T-helper 2 cell treated with Interferon-gamma antibody and Interleukin-4, amounts not matched to agents 5 μg/mL and 100 μg/mL, for 36 hours (primary cell): ENCODE data around the gene WNT3A.

Experiments
- DNase-seq: peaks from one replicate; pipeline ENCODE4 v3.0.0; 2021; ENCODE audit warnings: low spot score
- H3K27ac Mint-ChIP-seq: one replicate; pipeline ENCODE4 v1.8.0; 2021; ENCODE audit warnings: mild to moderate bottlenecking, mixed read lengths
- H3K27me3 Mint-ChIP-seq: one replicate; pipeline ENCODE4 v1.8.0; 2021; ENCODE audit warnings: low read depth, mixed read lengths
- H3K36me3 Mint-ChIP-seq: one replicate; pipeline ENCODE4 v1.8.0; 2021; ENCODE audit warnings: low read depth, mixed read lengths
- H3K4me1 Mint-ChIP-seq: one replicate; pipeline ENCODE4 v1.8.0; 2021; ENCODE audit warnings: low read depth, mixed read lengths
- H3K4me3 Mint-ChIP-seq: one replicate; pipeline ENCODE4 v1.8.0; 2022; ENCODE audit warnings: mild to moderate bottlenecking, moderate library complexity, mixed read lengths
- H3K9me3 Mint-ChIP-seq: one replicate; pipeline ENCODE4 v1.8.0; 2021; ENCODE audit warnings: mixed read lengths

Gene WNT3A

GRCh38 chr1:228108055-228108690 is 101.4 kb downstream of the WNT3A start:
- H3K36me3 Mint-ChIP-seq = peaks cover 8% of the 10 kb centered on the region
- peak overlapping the region; percentile 92 for H3K4me3 Mint-ChIP-seq
- no peaks in the 10 kb centered on the region for H3K9me3 Mint-ChIP-seq
- H3K4me1 Mint-ChIP-seq = peaks cover 29% of the 10 kb centered on the region
- DNase-seq = no peak
- H3K27me3 Mint-ChIP-seq = no peaks in the 10 kb centered on the region
- peak overlapping the region; percentile 95 for H3K27ac Mint-ChIP-seq

- Mint-ChIP-seq H3K4me3 (peak overlapping the region; percentile 92), H3K9me3 (no peaks in the 10 kb centered on the region)
Observed at GRCh38 chr1:228108742-228109072, 101.9 kb downstream of the WNT3A start.

GRCh38 chr1:228109073-228109961 is 102.5 kb downstream of the WNT3A start, which contains the start of gene MRPL55:
MRPL55 (minus strand) TSS chr1:228109299; CDS start chr1:228108260, 1,039 bp downstream.
- Mint-ChIP-seq H3K9me3 (no peaks in the 10 kb centered on the region), H3K36me3 (peaks cover 6% of the 10 kb centered on the region), H3K27ac (peak within 1 kb of the TSS; percentile 95), H3K4me3 (peak within 1 kb of the TSS; percentile 92), H3K27me3 (no peaks in the 10 kb centered on the region), H3K4me1 (peaks cover 20% of the 10 kb centered on the region)
- peak; percentile 98 for DNase-seq

More at GRCh38 chr1:228108742-228109072, 101.9 kb downstream of the WNT3A start:
- peaks cover 6% of the 10 kb centered on the region for H3K36me3 Mint-ChIP-seq
- H3K4me1 Mint-ChIP-seq = peaks cover 24% of the 10 kb centered on the region
- no peaks in the 10 kb centered on the region for H3K27me3 Mint-ChIP-seq
- peak overlapping the region; percentile 95 for H3K27ac Mint-ChIP-seq
- DNase-seq = no peak

GRCh38 chr1:228109962-228110488 is 103.2 kb downstream of the WNT3A start:
- Mint-ChIP-seq H3K27me3 (no peaks in the 10 kb centered on the region), H3K4me1 (peaks cover 16% of the 10 kb centered on the region), H3K27ac (peak overlapping the region; percentile 95), H3K36me3 (peaks cover 6% of the 10 kb centered on the region), H3K9me3 (no peaks in the 10 kb centered on the region), H3K4me3 (peak overlapping the region; percentile 92)
- DNase-seq = no peak

GRCh38 chr1:228110556-228110955 is 103.8 kb downstream of the WNT3A start:
- H3K9me3 Mint-ChIP-seq = no peaks in the 10 kb centered on the region
- peaks cover 16% of the 10 kb centered on the region for H3K4me1 Mint-ChIP-seq
- H3K36me3 Mint-ChIP-seq = peaks cover 6% of the 10 kb centered on the region
- H3K27ac Mint-ChIP-seq = no peak overlapping the region
- H3K27me3 Mint-ChIP-seq = no peaks in the 10 kb centered on the region
- H3K4me3 Mint-ChIP-seq = peak overlapping the region; percentile 7
- DNase-seq = no peak
